C4-2B (cell line): ENCODE data around the gene ILKAP.

Experiments
- H3K27ac ChIP-seq: fragments of 450-650 bp; 2 replicates; pipeline ENCODE4 v1.5.1; 2017
- CTCF ChIP-seq: fragments of 450-650 bp; conservative IDR thresholded peaks from 2 replicates; pipeline ENCODE4 v1.5.1; 2017; ENCODE audit warnings: mild to moderate bottlenecking
- ZFX ChIP-seq: fragments of 450-650 bp; IDR thresholded peaks from 2 replicates; pipeline ENCODE4 v1.6.1; 2017

ILKAP gene

GRCh38 chr2:238235856-238236255, 32.4 kb upstream of the ILKAP start:
- TF ChIP-seq ZFX (no peak), CTCF (no peak)
- no peak overlapping the region for H3K27ac ChIP-seq

DNA sequence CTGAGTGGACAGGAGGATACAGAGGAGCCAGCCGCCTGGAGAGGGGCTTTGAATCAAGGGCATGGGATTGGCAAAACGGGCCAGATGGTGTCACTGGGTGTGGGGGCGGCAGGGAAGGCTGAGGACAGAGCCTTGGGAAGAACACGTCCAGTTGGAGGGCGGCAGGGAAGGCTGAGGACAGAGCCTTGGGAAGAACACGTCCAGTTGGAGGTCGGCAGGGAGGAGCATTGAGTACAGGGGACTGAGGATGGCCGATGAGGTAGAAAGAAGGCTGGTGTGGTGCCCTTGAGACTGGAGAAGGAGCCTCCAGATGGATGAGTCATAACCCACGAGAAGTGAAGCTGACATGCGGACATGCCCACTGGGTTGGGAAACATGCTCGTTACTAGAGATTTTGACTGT, 31.8 kb upstream of the ILKAP start:
- H3K27ac ChIP-seq, result no peak overlapping the region
- no peak for TF ChIP-seq ZFX
- no peak for TF ChIP-seq CTCF

- TF ChIP-seq CTCF (no peak), ZFX (no peak)
- H3K27ac ChIP-seq, result no peak overlapping the region
Measured at GRCh38 chr2:238233625-238234024, 30.1 kb upstream of the ILKAP start.

GRCh38 chr2:238231809-238232208, 28.3 kb upstream of the ILKAP start:
- H3K27ac ChIP-seq, result no peak overlapping the region
- no peak for TF ChIP-seq ZFX
- no peak for TF ChIP-seq CTCF

- no peak overlapping the region for H3K27ac ChIP-seq
Measured at GRCh38 chr2:238231251-238231793, 27.8 kb upstream of the ILKAP start.

GRCh38 chr2:238230699-238231098, 27.2 kb upstream of the ILKAP start:
- no peak overlapping the region for H3K27ac ChIP-seq
- no peak for TF ChIP-seq CTCF

More at GRCh38 chr2:238231251-238231793, 27.8 kb upstream of the ILKAP start:
- TF ChIP-seq CTCF (no peak), ZFX (no peak)

DNA sequence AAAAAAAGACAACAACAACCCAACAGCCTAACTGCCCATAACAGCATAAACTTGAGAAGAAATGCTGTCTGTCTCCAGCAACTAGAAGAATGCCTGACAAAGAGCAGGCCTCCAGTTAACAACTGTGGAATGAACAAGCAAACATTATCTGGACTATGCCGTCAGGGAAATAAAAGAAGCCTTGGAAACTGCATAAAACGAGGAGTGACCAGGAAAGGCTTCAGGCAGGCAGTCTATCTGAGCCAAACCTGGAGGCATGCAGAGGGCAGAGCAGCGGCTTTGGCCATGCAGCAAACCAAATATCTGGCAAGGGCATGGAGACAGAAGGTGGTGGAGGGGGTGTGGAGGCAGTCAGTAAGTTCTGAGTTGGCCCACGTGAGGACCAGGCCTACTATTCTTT, 25.2 kb upstream of the ILKAP start:
- TF ChIP-seq CTCF, result no peak
- TF ChIP-seq ZFX, result no peak
- H3K27ac ChIP-seq, result no peak overlapping the region
